Colonic mucosa (tissue), 4 donors: ENCODE measurements around the gene NDST4. TPM values are rescaled to one million over a fixed set of nuclear protein-coding genes. Genes with fewer than 3 reads are reported as not detected.

ENCODE experiments used
- DNase-seq: peaks from one replicate; pipeline ENCODE4 v3.0.0-alpha.2; 2020
- H3K27ac ChIP-seq: fragments of 200-600 bp; one replicate; pipeline ENCODE4 v1.8.0; 2021
- H3K27me3 ChIP-seq: fragments of 200-600 bp; one replicate; pipeline ENCODE4 v1.8.0; 2021
- H3K36me3 ChIP-seq: fragments of 200-600 bp; one replicate; pipeline ENCODE4 v1.8.0; 2021
- H3K4me1 ChIP-seq: fragments of 200-600 bp; one replicate; pipeline ENCODE4 v1.8.0; 2021; ENCODE audit warnings: mild to moderate bottlenecking
- H3K4me3 ChIP-seq: fragments of 200-600 bp; one replicate; pipeline ENCODE4 v1.8.0; 2021
- H3K9ac ChIP-seq, 2 donors: one replicate each; pipeline ENCODE4 v1.7.0; 2013; ENCODE audit warnings: control low read depth in 2 of 2, low read depth in 2 of 2, low read length in 2 of 2
- H3K9me3 ChIP-seq: fragments of 200-600 bp; one replicate; pipeline ENCODE4 v1.8.0; 2021
- CTCF ChIP-seq: fragments of 200-600 bp; IDR thresholded peaks from one replicate; pipeline ENCODE4 v1.8.0; 2022; ENCODE audit warnings: antibody characterized with exemption, mild to moderate bottlenecking
- intact Hi-C: fragments of 100-400 bp; cut with DNase I; formaldehyde crosslinking; loops from one replicate; pipeline ENCODE4 v1.14.1; 2022
- total RNA-seq, 2 donors: library from RNA; stranded (reverse); fragmentation: NEBNext Ultra II Directional in 1 of 2; extraction: Animal tissue kit (Norgen Biotek cat#: 25700) in 1 of 2; gene quantifications; one replicate each; pipeline ENCODE4 v1.2.1, GENCODE V29; 2021
- donor health status: healthy.
- donor health status: DM: no; HTN: no; CAD: no.
- donor health status: DM: no; HTN: no; CAD: no.

NDST4 gene
- total RNA-seq, 2 donors from 2014 or later = 0.13 to 0.20 TPM

GRCh38 chr4:114839986-114840385 lies 273.4 kb downstream of the NDST4 start:
- intact Hi-C loops = no loop called here
- Histone ChIP-seq H3K9ac (no peak overlapping the region), H3K4me3 (no peak overlapping the region), H3K4me1 (no peaks in the 10 kb centered on the region), H3K36me3 (no peaks in the 10 kb centered on the region), H3K27ac (no peak overlapping the region), H3K27me3 (no peaks in the 10 kb centered on the region), H3K9me3 (no peaks in the 10 kb centered on the region)
- no peak for TF ChIP-seq CTCF
- no peak for DNase-seq

- no peak for TF ChIP-seq CTCF
- Histone ChIP-seq H3K36me3 (no peaks in the 10 kb centered on the region), H3K9ac (no peak overlapping the region), H3K27me3 (no peaks in the 10 kb centered on the region), H3K27ac (no peak overlapping the region), H3K4me3 (no peak overlapping the region), H3K9me3 (no peaks in the 10 kb centered on the region), H3K4me1 (no peaks in the 10 kb centered on the region)
- DNase-seq = no peak
- intact Hi-C loops = no loop called here
Measured at GRCh38 chr4:114830628-114831027, 282.8 kb downstream of the NDST4 start.

GRCh38 chr4:114827651-114828050 lies 285.8 kb downstream of the NDST4 start:
- Histone ChIP-seq H3K9me3 (no peaks in the 10 kb centered on the region), H3K27ac (no peak overlapping the region), H3K4me3 (no peak overlapping the region), H3K9ac (no peak overlapping the region), H3K36me3 (no peaks in the 10 kb centered on the region), H3K4me1 (no peaks in the 10 kb centered on the region), H3K27me3 (no peaks in the 10 kb centered on the region)
- TF ChIP-seq CTCF = no peak
- intact Hi-C loops = no loop called here
- DNase-seq = no peak

- no peak for DNase-seq
- H3K27me3 ChIP-seq = no peaks in the 10 kb centered on the region
- intact Hi-C loops = no loop called here
Measured at GRCh38 chr4:114815760-114816159, 297.7 kb downstream of the NDST4 start.

GRCh38 chr4:114813961-114814360 lies 299.5 kb downstream of the NDST4 start:
- TF ChIP-seq CTCF = no peak
- no peak for DNase-seq
- H3K4me1 ChIP-seq = no peaks in the 10 kb centered on the region
- no peaks in the 10 kb centered on the region for H3K27me3 ChIP-seq
- H3K9me3 ChIP-seq = no peaks in the 10 kb centered on the region
- no peaks in the 10 kb centered on the region for H3K36me3 ChIP-seq
- intact Hi-C loops = no loop called here
- H3K4me3 ChIP-seq = no peak overlapping the region
- H3K9ac ChIP-seq = no peak overlapping the region
- no peak overlapping the region for H3K27ac ChIP-seq

More at GRCh38 chr4:114815760-114816159, 297.7 kb downstream of the NDST4 start:
- no peak for TF ChIP-seq CTCF
- H3K27ac ChIP-seq = no peak overlapping the region
- H3K4me1 ChIP-seq = no peaks in the 10 kb centered on the region
- no peak overlapping the region for H3K9ac ChIP-seq
- no peak overlapping the region for H3K4me3 ChIP-seq
- H3K9me3 ChIP-seq = no peaks in the 10 kb centered on the region
- no peaks in the 10 kb centered on the region for H3K36me3 ChIP-seq
